GM12878 (cell line): Measurements from ENCODE around the gene TRAF3IP3.

Experiments
- CHD1 ChIP-seq: IDR thresholded peaks from 2 replicates; pipeline ENCODE4 v1.6.1; 2012; ENCODE audit warnings: low read depth, low read length, improper control_type of control experiment
- RFX5 ChIP-seq: IDR thresholded peaks from 2 replicates; pipeline ENCODE4 v1.6.1; 2011; ENCODE audit warnings: low read depth, low read length, improper control_type of control experiment

- TF ChIP-seq CHD1 (no peak), RFX5 (no peak)
Observed at GRCh38 chr1:209748620-209749019, 7.2 kb upstream of the TRAF3IP3 start.
